GM18526 (cell line): Measurements from ENCODE around the gene PLIN4.

ENCODE experiments used
- POLR2A ChIP-seq: IDR thresholded peaks from 3 replicates; pipeline ENCODE4 v1.6.1; 2011; ENCODE audit not compliant: insufficient read length; ENCODE audit errors: extremely low read depth

Gene PLIN4

GRCh38 chr19:4534836-4535658 lies 16.8 kb upstream of the PLIN4 start, which contains the start of gene PLIN5:
PLIN5 (minus strand) TSS chr19:4535224; CDS start chr19:4534074, 1,150 bp downstream.
- no peak for TF ChIP-seq POLR2A

- TF ChIP-seq POLR2A, result no peak
These were observed 15.6 kb upstream of the PLIN4 start for GRCh38 chr19:4533835-4534424.

- no peak for TF ChIP-seq POLR2A
These were observed 15.0 kb upstream of the PLIN4 start for GRCh38 chr19:4533334-4533733.

GRCh38 chr19:4531562-4532165 lies 13.4 kb upstream of the PLIN4 start:
- no peak for TF ChIP-seq POLR2A

GRCh38 chr19:4529924-4530522 lies 11.7 kb upstream of the PLIN4 start:
- TF ChIP-seq POLR2A, result no peak

GRCh38 chr19:4528843-4529242 lies 10.6 kb upstream of the PLIN4 start:
- TF ChIP-seq POLR2A, result no peak

- no peak for TF ChIP-seq POLR2A
These were observed 7.3 kb upstream of the PLIN4 start for GRCh38 chr19:4525563-4526002.

- TF ChIP-seq POLR2A, result no peak
These were observed 6.7 kb upstream of the PLIN4 start for GRCh38 chr19:4524808-4525562.

- no peak for TF ChIP-seq POLR2A
These were observed 5.2 kb upstream of the PLIN4 start for GRCh38 chr19:4523306-4524110.

- no peak for TF ChIP-seq POLR2A
These were observed 4.2 kb upstream of the PLIN4 start for GRCh38 chr19:4522291-4523002.

- no peak for TF ChIP-seq POLR2A
These were observed 3.6 kb upstream of the PLIN4 start for GRCh38 chr19:4521888-4522242.

GRCh38 chr19:4521170-4521887 lies 3.0 kb upstream of the PLIN4 start:
- no peak for TF ChIP-seq POLR2A

- TF ChIP-seq POLR2A, result no peak
These were observed 1.4 kb upstream of the PLIN4 start for GRCh38 chr19:4519521-4520277.

- TF ChIP-seq POLR2A, result no peak
These were observed 848 bp upstream of the PLIN4 start for GRCh38 chr19:4519172-4519496.
